HG03095 (cell line): ENCODE measurements around the gene TCL1B.

Experiments used
- ATAC-seq: cut with Tn5 transposase; IDR thresholded peaks from one replicate; pipeline ENCODE4 v1.9.1; 2021; ENCODE audit warnings: moderate library complexity; ENCODE audit not compliant: unreplicated experiment

TCL1B gene

DNA sequence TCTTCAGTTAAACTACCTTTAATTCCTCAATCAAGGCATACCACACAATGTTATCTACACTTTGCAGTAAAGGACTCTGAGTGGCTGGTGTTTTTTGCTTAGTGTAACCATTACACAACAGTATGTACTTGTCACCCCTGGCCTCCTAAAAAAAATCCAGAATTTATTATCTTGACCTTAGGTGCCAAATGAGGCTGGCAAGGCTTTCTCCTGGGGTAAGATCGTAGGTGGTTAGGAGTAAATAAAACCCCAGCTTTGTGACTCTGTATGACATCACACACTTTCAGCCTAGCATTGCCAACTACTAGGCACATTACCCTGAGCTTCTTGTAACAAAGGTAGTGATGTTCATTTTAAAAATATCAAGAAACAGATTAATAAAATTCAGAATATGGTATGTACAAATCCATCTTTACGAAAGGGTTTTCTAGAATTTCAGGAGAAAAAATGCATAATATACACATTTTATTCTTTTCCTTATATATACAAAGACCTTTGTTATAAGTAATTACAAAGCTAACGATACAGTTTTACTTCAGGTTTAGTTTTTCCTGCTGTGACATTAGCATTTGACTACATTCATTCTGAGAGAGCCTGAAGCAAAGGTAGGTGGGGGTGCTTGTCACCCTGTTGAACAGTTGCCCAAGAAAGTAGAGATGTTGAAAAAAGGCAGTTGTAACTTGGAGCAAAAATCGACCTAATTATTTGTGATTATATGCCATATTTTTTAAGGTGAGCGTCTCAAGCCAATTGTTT lies 14.2 kb downstream of the TCL1B start:
- no peak for ATAC-seq

- no peak for ATAC-seq
These were observed 15.6 kb downstream of the TCL1B start for GRCh38 chr14:95701846-95702221.

DNA sequence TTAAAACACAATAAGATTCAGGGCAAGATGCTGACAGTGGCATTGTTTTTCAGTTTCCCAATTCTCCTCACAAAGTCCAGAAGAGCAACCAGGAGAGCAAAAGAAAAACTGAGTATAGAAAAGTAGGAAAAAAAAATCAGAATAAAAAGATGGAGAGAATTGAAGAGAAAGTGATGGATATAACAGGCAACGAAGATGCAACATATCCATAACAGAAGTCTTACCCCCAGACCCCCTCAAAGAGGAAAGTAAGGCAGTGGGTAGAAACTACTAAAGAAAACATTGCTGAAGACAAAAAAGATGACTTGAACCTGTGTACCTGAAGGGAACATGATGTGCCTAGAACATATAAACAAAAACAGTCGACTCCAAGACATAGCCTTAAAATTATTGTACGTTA lies 17.1 kb downstream of the TCL1B start:
- ATAC-seq: no peak

GRCh38 chr14:95703805-95704204 lies 17.6 kb downstream of the TCL1B start:
- no peak for ATAC-seq

DNA sequence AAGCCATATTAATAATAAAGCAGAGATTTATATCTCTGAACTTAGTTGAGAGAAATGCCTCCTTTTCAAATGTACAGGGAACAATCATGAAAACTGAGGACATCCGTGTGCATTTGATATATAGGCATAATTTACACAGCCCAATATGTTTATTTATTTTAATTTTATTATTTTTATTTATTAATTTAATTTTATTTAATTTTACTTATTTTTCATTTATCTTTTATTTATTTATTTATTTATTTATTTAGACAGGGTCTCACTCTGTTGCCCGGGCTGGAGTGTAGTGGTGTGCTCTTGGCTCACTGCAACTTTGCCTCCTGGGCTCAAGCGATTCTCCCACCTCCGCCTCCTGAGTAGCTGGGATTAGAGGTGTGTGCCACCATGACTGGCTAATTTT lies 19.3 kb downstream of the TCL1B start:
- ATAC-seq: no peak

DNA sequence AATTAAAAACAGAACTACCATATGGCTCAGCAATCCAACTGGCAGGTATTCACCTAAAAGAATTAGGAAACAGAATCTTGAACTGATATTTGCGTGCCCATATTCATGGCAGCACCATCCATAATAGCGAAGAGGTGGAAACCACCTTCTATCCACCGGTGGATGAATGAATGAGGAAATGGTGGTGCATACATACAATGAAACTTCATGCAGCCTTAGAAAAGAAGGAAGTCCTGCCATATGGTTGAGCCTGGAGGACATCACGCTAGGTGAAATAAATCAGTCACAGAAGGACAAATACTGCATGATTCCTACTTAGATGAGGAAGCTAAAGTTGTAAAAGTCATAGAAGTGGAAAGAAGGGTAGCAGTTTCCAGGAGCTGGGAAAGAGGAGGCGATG lies 21.1 kb downstream of the TCL1B start:
- no peak for ATAC-seq

- no peak for ATAC-seq
These were observed 23.9 kb downstream of the TCL1B start for GRCh38 chr14:95710106-95710505.

GRCh38 chr14:95711476-95712176 lies 25.4 kb downstream of the TCL1B start:
- no peak for ATAC-seq

DNA sequence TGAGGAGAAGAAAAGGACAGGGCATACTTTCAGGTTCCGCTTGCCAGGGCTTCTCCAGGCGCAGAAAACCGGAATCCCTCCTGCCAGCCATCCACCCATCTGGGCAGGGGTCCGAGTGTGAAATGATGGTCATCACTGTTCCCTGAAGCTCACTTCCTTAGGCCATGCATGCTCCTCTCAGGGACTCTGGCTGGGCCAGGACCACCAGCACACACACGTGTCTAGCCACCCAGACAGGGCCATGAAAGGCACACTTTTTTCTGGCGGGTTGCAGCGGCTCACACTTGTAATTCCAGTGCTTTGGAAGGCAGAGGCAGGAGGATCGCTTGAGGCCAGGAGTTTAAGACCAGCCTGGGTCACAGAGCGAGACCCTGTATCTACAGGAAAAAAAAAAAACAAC lies 26.2 kb downstream of the TCL1B start:
- no peak for ATAC-seq

DNA sequence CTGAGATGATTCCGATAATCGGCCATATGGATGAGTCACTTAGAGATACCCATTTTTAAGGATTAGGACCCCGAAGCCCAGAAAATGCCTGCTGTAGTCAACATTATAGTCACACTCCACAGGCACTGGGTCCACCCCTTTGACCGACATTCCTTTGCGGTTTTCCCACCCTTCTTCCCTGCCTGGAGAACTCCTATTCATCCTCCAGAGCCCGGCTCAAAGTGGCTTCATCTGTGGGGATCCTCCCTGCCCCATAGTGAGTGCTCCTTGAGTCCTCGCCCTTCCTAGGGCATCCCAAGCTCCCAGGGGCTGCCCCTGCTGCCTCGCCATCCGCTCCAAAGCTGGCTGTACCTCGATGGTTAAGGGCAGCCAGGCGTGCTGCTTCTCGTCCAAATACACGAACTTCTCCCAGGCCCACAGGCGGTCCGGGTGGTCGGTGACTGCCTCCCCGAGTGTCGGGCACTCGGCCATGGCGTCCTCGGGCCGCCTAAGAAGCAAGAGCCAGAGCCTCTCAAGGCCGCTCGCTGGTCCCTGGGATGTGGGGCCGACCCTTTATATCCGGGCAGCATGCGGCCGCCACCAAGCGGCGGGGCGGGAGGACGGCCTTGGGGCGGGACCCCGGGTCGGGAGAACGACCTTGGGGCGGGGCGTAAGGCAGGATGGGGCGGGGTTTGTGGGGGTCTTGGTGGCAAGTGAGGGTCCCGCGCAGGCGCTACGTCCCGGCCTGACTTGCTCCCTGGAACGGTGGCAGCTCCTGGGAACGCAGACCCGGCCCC lies 27.6 kb downstream of the TCL1B start, which contains the start of gene TCL1A:
TCL1A (minus strand) TSS at position 530 of the 776 bp plus-strand sequence; CDS start at position 471, 59 bp downstream.
- ATAC-seq: peak; percentile 74

- ATAC-seq: no peak
These were observed 36.4 kb downstream of the TCL1B start for GRCh38 chr14:95722525-95723190.

DNA sequence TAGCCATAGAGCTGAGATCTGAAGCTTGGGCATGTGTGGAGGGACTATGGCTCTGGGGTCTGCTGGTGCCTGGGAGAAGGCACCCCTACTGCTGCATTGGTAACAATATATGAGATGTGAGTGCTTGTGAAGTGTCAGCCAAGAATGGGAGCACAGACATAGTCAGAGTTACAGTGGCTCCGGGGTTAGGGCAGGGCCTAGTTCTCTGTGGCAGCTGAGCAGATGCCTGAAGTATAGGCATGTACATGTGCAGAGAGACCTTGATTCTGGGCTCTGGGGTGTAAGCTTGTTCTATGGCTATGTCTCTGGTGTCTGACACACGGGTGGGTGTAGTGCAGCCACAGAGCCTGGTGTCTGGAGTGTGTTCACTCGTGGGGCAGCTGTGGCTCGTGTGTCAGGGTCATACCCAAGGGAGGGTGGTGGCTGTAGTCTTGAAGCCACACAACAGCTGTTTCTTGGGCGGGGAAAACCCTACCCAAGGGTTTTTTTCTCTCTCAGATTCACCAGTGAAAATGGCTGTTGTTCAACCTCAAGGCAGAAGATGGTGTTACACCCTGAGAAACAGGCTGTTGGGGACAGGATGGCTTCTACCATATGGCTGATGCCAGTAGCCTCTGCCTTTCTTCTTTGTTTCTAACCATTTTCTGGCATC lies 39.6 kb downstream of the TCL1B start:
- ATAC-seq: peak; percentile 87

DNA sequence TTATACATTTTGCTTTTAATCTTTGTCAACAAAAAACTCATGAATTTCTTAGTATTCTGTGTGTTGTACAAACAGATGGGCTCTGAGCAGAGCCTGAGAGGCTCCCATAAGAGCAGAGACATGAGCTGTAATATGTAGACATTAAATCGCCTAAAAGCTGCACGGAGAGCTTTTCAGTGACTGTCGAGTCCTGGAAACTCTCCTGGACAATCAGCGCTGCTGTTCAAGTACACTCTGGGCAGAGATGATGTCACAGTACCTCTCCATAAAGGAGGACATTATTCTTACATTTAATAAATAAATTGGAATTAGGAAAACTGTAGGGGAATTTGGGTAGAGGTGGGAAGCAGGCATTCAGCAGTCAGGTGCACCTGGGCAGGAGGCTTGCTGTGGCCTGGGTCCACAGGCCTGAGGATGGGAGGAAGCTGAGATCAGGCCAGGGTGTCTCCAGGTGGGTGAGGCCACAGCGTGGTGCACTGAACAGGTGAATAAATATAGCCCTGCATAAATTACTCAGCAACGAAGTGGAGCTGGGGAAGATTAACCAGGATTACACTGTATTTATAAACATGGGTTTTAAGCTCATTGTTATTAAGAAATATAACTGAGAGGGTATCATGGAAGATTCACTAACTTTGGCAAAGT lies 41.0 kb downstream of the TCL1B start:
- ATAC-seq: no peak

GRCh38 chr14:95729402-95730028 lies 43.3 kb downstream of the TCL1B start:
- ATAC-seq: peak; percentile 48

DNA sequence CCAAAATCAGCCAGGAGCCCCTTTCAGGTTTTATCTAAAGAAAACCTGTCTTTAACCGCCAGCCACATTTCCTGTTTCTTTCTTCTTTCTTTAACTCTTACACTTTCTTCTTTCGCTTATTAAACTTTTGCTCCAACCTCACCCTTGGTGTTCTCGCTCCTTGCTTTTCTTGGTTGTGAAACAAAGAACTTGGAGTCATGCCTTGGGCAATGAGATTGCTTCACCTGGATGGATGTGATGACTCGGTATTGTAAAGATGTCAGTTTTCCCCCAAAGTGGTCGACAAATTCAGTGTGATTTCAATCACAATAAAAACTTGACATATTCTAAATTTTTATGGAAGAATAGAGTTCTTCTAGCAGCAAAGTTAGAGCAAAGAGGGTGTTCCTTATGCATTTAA lies 43.9 kb downstream of the TCL1B start:
- no peak for ATAC-seq

DNA sequence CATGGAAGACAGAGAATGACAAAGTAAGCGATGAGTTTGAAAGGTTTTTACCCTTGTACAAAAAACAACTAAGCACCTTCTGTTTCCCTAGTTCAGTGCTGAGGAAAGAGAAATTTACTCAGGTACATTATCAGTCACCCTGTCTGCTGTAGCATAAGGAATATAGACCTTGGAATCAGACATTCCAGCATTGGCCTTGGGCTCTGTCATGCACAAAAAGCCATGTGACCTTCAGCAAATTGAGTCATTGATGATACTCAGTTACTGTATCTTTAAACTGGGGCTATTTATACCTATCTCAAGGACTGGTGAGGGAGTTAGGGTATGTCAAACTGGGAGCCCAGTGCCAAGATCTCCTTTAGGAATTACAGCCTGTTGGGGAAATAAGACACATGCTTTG lies 47.0 kb downstream of the TCL1B start:
- ATAC-seq: no peak

DNA sequence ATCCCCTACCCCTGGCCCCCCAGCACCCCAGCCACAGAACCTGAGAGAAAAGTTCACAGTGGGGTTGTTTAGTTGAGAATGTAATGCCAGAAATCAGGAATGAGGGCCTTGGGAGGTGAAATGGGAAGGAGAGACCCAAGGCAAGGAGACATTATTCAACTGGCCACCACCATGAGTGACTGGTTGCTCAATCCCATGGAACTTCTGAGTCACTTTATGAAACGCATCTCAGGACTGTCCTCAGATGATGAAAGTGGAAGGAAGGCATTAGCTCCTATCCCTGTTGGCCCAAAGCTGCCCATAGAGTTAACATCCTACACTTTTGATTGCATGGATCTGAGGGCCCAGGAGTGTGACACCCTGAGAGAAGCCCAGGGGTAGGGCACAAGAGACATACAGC lies 53.1 kb downstream of the TCL1B start:
- no peak for ATAC-seq

DNA sequence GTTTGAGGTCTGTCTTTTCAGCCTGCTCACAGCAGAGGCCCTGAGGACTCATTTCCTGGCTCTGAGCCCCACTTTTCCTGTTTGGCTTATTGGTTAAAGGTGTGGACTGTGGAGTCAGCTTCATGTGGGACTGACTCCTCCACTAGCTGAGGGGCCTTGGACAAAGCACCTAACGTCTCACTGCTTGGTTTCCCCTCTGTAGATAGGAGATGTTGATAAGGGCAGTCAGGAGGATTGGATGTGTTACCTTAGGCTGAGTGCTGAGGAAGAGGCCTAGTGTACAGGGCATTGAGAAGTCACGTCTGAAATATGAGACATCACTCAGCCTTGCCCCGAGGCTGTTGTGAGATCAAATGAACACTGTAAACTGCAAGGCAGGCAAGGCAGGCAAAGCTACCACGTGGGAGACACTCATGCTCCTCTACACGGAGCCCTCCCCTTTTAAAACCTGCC lies 54.8 kb downstream of the TCL1B start:
- no peak for ATAC-seq

- ATAC-seq: no peak
These were observed 55.6 kb downstream of the TCL1B start for GRCh38 chr14:95741781-95742180.
